Neuronal stem cell (in vitro differentiated cells): Measurements from ENCODE around the gene FXYD5.

ENCODE experiments used
- DNase-seq: peaks from one replicate; pipeline ENCODE4 v3.0.0-alpha.2; 2013; ENCODE audit warnings: low spot score
- H2AFZ ChIP-seq: one replicate; pipeline ENCODE4 v1.6.1; 2013; ENCODE audit warnings: mild to moderate bottlenecking, low read length, inconsistent platforms
- H2AK5ac ChIP-seq: 2 replicates; pipeline ENCODE4 v1.6.1; 2013; ENCODE audit warnings: low read depth, mild to moderate bottlenecking, inconsistent platforms, low read length, moderate library complexity, mixed read lengths
- H2BK120ac ChIP-seq: 2 replicates; pipeline ENCODE4 v1.6.1; 2013; ENCODE audit warnings: low read depth, mild to moderate bottlenecking, inconsistent platforms, low read length, moderate library complexity, mixed read lengths
- H2BK12ac ChIP-seq: one replicate; pipeline ENCODE4 v1.6.1; 2013; ENCODE audit warnings: low read length, inconsistent platforms
- H2BK15ac ChIP-seq: 2 replicates; pipeline ENCODE4 v1.6.1; 2013; ENCODE audit warnings: mild to moderate bottlenecking, low read length, inconsistent platforms, mixed read lengths
- H2BK5ac ChIP-seq: one replicate; pipeline ENCODE4 v1.6.1; 2013; ENCODE audit warnings: inconsistent platforms, mild to moderate bottlenecking, low read length, moderate library complexity
- H3K14ac ChIP-seq: one replicate; pipeline ENCODE4 v1.6.1; 2013; ENCODE audit warnings: low read length, inconsistent platforms
- H3K18ac ChIP-seq: 2 replicates; pipeline ENCODE4 v1.6.1; 2013; ENCODE audit warnings: low read length, inconsistent platforms
- H3K23ac ChIP-seq: 2 replicates; pipeline ENCODE4 v1.6.1; 2013; ENCODE audit warnings: low read depth, mild to moderate bottlenecking, mixed read lengths, low read length, inconsistent platforms; ENCODE audit not compliant: poor library complexity
- H3K27ac ChIP-seq: replicated peaks from 3 replicates; pipeline ENCODE4 v1.5.1; 2013; ENCODE audit warnings: low read length, inconsistent platforms
- H3K27me3 ChIP-seq, 3 experiments: 2 replicates each; pipeline ENCODE4 v1.6.1; 2013; ENCODE audit warnings: low read length in 3 of 3, mild to moderate bottlenecking in 2 of 3, inconsistent platforms in 1 of 3, low read depth in 1 of 3, mixed read lengths in 1 of 3, moderate library complexity in 1 of 3; ENCODE audit not compliant: control insufficient read depth in 3 of 3, insufficient read depth in 3 of 3
- H3K36me3 ChIP-seq, 2 donors: replicated peaks in 1 of 2; 2 replicates each; pipeline ENCODE4 v1.6.1; 2013; ENCODE audit warnings: low read length in 2 of 2; ENCODE audit not compliant: control insufficient read depth in 2 of 2, insufficient read depth in 2 of 2
- H3K4ac ChIP-seq: 2 replicates; pipeline ENCODE4 v1.6.1; 2013; ENCODE audit warnings: inconsistent platforms, mild to moderate bottlenecking, low read length, moderate library complexity
- H3K4me1 ChIP-seq, 2 donors: 1 replicate in 1 of 2; 2 replicates in 1 of 2; pipeline ENCODE4 v1.6.1; 2013; ENCODE audit warnings: low read length in 2 of 2, low read depth in 1 of 2; ENCODE audit not compliant: control insufficient read depth in 2 of 2, insufficient read depth in 1 of 2
- H3K4me2 ChIP-seq: one replicate; pipeline ENCODE4 v1.6.1; 2013; ENCODE audit warnings: mild to moderate bottlenecking, low read length, inconsistent platforms; ENCODE audit not compliant: insufficient read depth, poor library complexity, severe bottlenecking
- H3K4me3 ChIP-seq, 2 donors: 2 replicates each; pipeline ENCODE4 v1.5.1; 2013; ENCODE audit warnings: low read length in 2 of 2, mild to moderate bottlenecking in 2 of 2, inconsistent platforms in 1 of 2, moderate library complexity in 1 of 2
- H3K79me1 ChIP-seq: one replicate; pipeline ENCODE4 v1.6.1; 2013; ENCODE audit warnings: low read depth, mild to moderate bottlenecking, inconsistent platforms, low read length, moderate library complexity
- H3K9ac ChIP-seq: one replicate; pipeline ENCODE4 v1.6.1; 2013; ENCODE audit warnings: mild to moderate bottlenecking, low read depth, low read length, inconsistent platforms; ENCODE audit not compliant: poor library complexity
- H3K9me3 ChIP-seq, 2 donors: replicated peaks in 1 of 2; 2 replicates each; pipeline versions ENCODE3 to v1.6.1; 2013; ENCODE audit warnings: low read length in 2 of 2, mild to moderate bottlenecking in 2 of 2, inconsistent platforms in 1 of 2, low read depth in 1 of 2, mixed read lengths in 1 of 2, moderate library complexity in 1 of 2; ENCODE audit not compliant: control insufficient read depth in 2 of 2, insufficient read depth in 1 of 2
- H4K8ac ChIP-seq: one replicate; pipeline ENCODE4 v1.6.1; 2013; ENCODE audit warnings: low read depth, mild to moderate bottlenecking, inconsistent platforms, low read length, moderate library complexity
- H4K91ac ChIP-seq: one replicate; pipeline ENCODE4 v1.6.1; 2013; ENCODE audit warnings: low read length, low read depth, mild to moderate bottlenecking, inconsistent platforms; ENCODE audit not compliant: poor library complexity
- WGBS, 2 donors: extraction: QIAGEN DNeasy Blood & Tissue Kit; methylation state at CpG; one replicate each; pipeline ENCODE4 v1.1.7; 2013; ENCODE audit warnings: missing lambda C conversion rate in 2 of 2, mixed read lengths in 1 of 2; ENCODE audit not compliant: insufficient read length in 2 of 2, insufficient replicate concordance in 1 of 2; ENCODE audit errors: extremely low coverage in 2 of 2; 5-methylcytosine and 5-hydroxymethylcytosine counted together

The FXYD5 gene

DNA sequence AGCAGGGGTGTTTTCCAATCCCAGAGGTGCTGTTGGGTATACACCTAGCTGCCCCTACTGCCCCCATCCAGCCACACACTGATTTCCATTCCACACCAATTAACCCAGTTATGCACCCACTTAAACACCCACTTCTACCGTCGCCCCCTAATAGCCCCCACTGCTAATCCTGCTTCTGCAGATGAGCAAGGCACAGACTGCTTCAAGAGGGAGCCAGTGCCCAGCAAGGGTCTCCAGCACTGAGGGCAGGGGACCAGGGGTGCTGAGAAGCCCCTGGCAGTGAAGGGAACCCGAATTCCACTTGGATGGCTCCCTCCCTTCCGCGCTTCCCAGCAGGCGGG, 10.3 kb upstream of the FXYD5 start:
- Histone ChIP-seq H2AK5ac (no peak overlapping the region), H2BK15ac (no peak overlapping the region), H2AFZ (no peak overlapping the region), H3K36me3 (no peaks in the 10 kb centered on the region), H3K9me3 (no peaks in the 10 kb centered on the region), H4K8ac (no peak overlapping the region), H3K18ac (no peak overlapping the region), H3K4me3 (no peak overlapping the region), H3K14ac (no peak overlapping the region), H3K27ac (no peak overlapping the region), H2BK5ac (no peak overlapping the region), H2BK12ac (no peak overlapping the region), H3K79me1 (no peaks in the 10 kb centered on the region), H3K4me2 (no peak overlapping the region), H3K23ac (no peak overlapping the region), H3K4me1 (peaks cover 23 to 24% of the 10 kb centered on the region in 2 donors), H2BK120ac (no peak overlapping the region), H3K27me3 (peaks cover 2 to 78% (median 41%) of the 10 kb centered on the region in 3 experiments), H3K9ac (no peak overlapping the region), H4K91ac (no peak overlapping the region), H3K4ac (no peak overlapping the region)
- no peak for DNase-seq
- no CpG with 5 or more reads among the region's 6 CpGs for WGBS, 2 donors

- Histone ChIP-seq H3K4ac (no peak overlapping the region), H3K36me3 (no peaks in the 10 kb centered on the region), H3K9me3 (no peaks in the 10 kb centered on the region), H2BK5ac (no peak overlapping the region), H3K27ac (no peak overlapping the region), H3K27me3 (peaks cover 2 to 74% (median 41%) of the 10 kb centered on the region in 3 experiments), H3K79me1 (no peaks in the 10 kb centered on the region), H2BK15ac (no peak overlapping the region), H3K23ac (no peak overlapping the region), H3K4me1 (peaks cover 17 to 19% of the 10 kb centered on the region in 2 donors), H2AFZ (no peak overlapping the region), H3K9ac (no peak overlapping the region), H2BK12ac (no peak overlapping the region), H2BK120ac (no peak overlapping the region), H4K8ac (no peak overlapping the region), H3K4me3 (no peak overlapping the region), H3K14ac (no peak overlapping the region), H3K4me2 (peak overlapping the region; percentile 23), H3K18ac (peak overlapping the region; percentile 25), H4K91ac (no peak overlapping the region), H2AK5ac (no peak overlapping the region)
- DNase-seq = no peak
- WGBS, 2 donors = no CpG with 5 or more reads among the region's 15 CpGs
These were observed 9.7 kb upstream of the FXYD5 start for GRCh38 chr19:35144600-35145436.

- Histone ChIP-seq H3K23ac (no peak overlapping the region), H3K4me1 (peaks cover 9 to 15% of the 10 kb centered on the region in 2 donors), H4K91ac (no peak overlapping the region), H3K9ac (no peak overlapping the region), H3K18ac (no peak overlapping the region), H3K14ac (no peak overlapping the region), H2AFZ (no peak overlapping the region), H2BK120ac (no peak overlapping the region), H2AK5ac (no peak overlapping the region), H3K27ac (no peak overlapping the region), H3K27me3 (peaks cover 2 to 70% (median 34%) of the 10 kb centered on the region in 3 experiments), H2BK5ac (no peak overlapping the region), H3K79me1 (no peaks in the 10 kb centered on the region), H4K8ac (no peak overlapping the region), H3K9me3 (no peaks in the 10 kb centered on the region), H3K4me2 (no peak overlapping the region), H3K4ac (no peak overlapping the region), H2BK12ac (no peak overlapping the region), H3K36me3 (no peaks in the 10 kb centered on the region), H2BK15ac (no peak overlapping the region), H3K4me3 (no peak overlapping the region)
- no peak for DNase-seq
- no CpG with 5 or more reads among the region's 7 CpGs for WGBS, 2 donors
These were observed 7.6 kb upstream of the FXYD5 start for GRCh38 chr19:35146746-35147459.

GRCh38 chr19:35149463-35149862, 5.1 kb upstream of the FXYD5 start:
- no peak overlapping the region for H2AK5ac ChIP-seq
- no peak overlapping the region for H3K18ac ChIP-seq
- no peak overlapping the region for H4K91ac ChIP-seq
- H3K14ac ChIP-seq = no peak overlapping the region
- peaks cover 7 to 68% (median 26%) of the 10 kb centered on the region in 3 experiments for H3K27me3 ChIP-seq
- H2AFZ ChIP-seq = no peak overlapping the region
- no peak overlapping the region for H3K4me2 ChIP-seq
- peaks cover 0 to 11% of the 10 kb centered on the region in 2 donors for H3K4me1 ChIP-seq
- H3K79me1 ChIP-seq = no peaks in the 10 kb centered on the region
- H3K4me3 ChIP-seq = no peak overlapping the region
- no peaks in the 10 kb centered on the region for H3K36me3 ChIP-seq
- no CpG with 5 or more reads among the region's 3 CpGs for WGBS, 2 donors
- H4K8ac ChIP-seq = no peak overlapping the region
- no peak overlapping the region for H2BK120ac ChIP-seq
- no peak for DNase-seq
- no peak overlapping the region for H2BK15ac ChIP-seq
- no peak overlapping the region for H2BK12ac ChIP-seq
- H3K27ac ChIP-seq = no peak overlapping the region
- no peak overlapping the region for H3K9ac ChIP-seq
- no peak overlapping the region for H3K4ac ChIP-seq
- no peak overlapping the region for H2BK5ac ChIP-seq
- no peak overlapping the region for H3K23ac ChIP-seq
- no peaks in the 10 kb centered on the region for H3K9me3 ChIP-seq
